Medulla oblongata (tissue), 1 donor: ENCODE data around the gene MYL6B.
A peak's percentile ranks its signal among the peaks of the same experiment; 100 is the strongest.
"Not testable (repeated sequence)": the region's sequence is repeated elsewhere in the genome, so short reads cannot be mapped to it uniquely, and the experiment has no call there.

ENCODE experiments used
- DNase-seq: peaks from one replicate; pipeline ENCODE4 v3.0.0-alpha.2; 2015; ENCODE audit errors: extremely low spot score

MYL6B gene

DNA sequence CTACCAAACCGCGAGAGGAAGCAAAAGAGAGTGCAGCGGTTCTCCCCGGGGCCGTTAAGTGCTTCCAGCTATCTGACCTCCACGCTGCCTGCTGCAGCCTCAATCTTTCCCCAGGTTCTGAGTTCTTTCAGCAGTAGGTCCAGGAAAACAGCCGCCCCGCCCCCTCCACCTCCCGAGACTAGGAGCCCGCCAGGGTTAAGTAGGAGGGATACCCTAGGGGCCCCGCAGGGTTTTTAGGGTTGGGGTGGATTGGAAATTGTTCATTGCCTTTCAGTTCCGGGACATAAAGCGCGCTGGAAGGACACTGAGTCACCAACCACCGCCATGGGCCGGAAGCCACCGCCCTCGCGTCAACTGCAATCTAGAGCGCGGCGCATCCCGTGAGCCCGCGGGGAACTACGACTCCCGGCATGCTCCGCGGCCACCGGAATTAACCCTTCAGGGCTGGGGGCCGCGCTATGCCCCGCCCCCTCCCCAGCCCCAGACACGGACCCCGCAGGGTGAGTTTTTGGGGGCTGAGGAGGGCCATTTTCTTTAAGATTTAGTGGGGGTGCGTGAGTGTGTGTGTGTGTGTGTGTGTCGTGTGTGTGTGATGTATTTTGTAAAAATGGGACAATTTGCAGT, at the start of gene MYL6B:
MYL6B (plus strand) TSS at position 456 of the 624 bp plus-strand sequence. CDS start 1,332 bp downstream, outside the sequence.
- peak; percentile 92 for DNase-seq

DNA sequence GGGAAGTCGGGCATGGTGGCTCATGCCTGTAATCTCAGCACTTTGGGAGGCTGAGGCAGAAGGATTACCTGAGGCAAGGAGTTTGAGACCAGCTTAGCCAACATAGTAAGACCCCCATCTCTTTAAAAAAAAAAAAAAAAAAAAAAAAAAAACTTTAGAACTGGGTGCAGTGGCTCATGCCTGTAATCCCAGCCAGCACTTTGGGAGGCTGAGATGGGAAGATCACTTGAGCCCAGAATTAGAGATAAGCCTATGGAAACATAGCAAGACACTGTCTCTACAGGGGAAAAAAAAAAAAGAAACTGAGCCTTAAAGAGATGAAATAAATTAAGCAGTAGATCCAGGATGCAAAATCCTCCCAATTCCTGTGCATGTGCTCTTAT, 49.7 kb upstream of the MYL6B start:
- no peak for DNase-seq

- DNase-seq, result no peak
Measured at GRCh38 chr12:56103066-56103711, 49.2 kb upstream of the MYL6B start.

GRCh38 chr12:56103823-56104108, 48.6 kb upstream of the MYL6B start:
- peak; percentile 29 for DNase-seq

DNA sequence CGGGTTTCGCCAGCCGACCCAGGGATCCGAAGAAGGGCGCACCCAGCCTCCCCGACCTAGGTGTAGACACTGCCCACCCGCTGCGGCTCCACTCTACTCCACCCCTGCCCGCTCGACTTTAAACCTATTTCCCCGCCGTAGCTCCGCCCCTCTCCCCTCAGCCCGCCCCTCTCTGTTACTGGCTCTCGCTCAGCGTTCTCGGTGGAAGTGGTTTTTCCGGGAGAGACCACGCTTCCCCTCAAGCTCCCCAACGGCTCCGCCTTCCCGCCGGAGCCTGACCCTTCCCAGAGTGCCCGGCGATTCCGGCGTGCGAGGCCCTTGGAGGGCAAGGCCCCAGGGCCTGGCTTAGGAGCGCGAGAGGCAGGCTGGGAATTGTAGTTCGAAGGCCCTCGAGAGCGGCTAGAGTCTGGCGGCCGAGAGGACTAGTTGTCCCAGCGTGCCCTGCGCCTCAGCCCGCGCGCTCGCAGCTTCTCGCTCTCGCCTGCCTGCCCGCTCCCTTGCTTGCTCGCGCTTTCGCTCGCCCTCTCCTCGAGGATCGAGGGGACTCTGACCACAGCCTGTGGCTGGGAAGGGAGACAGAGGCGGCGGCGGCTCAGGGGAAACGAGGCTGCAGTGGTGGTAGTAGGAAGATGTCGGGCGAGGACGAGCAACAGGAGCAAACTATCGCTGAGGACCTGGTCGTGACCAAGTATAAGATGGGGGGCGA, 48.1 kb upstream of the MYL6B start, which contains the start of gene PA2G4:
PA2G4 (plus strand) TSS at position 451 of the 706 bp plus-strand sequence; CDS start at position 630, 179 bp downstream.
- DNase-seq, result peak; percentile 99

DNA sequence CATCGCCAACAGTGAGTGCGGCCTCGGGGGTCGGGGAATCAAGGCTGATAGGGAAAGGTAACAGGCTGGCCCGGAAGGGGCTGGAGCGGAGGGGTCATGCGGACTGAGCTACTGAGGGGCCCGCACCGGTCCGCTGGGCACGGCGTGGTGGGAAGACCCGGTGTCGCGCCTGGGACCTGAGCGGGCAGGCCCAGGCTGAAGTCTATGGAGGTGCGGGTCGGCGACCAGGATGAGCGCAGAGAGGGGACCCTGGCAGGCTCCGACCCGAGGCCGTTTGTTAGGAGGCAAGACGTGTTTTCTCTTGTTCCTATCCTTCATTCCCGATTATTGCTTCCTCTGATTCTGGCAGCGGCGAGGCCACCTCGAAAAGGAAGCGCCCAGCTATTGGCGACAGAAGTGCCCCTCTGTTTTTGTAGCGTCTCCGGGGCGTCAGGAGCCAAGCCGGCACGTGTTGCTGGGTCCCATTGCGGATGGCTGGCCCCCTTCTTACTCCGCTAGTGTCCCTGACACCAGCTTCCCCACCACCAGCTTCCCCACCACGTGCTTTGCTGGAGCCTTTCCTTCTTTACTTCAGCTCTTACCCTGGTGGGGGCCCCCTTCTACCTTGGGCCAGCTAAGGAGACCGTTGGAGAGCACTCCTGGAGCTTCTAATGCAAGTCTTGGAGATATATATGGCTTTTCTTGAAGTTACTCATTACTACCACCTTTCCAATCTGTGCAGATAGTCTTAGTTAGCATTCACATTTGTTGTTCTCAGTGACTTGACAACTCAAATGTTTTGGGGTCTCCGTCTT, 47.4 kb upstream of the MYL6B start:
- no peak for DNase-seq

GRCh38 chr12:56105609-56105902, 46.8 kb upstream of the MYL6B start:
- no peak for DNase-seq

DNA sequence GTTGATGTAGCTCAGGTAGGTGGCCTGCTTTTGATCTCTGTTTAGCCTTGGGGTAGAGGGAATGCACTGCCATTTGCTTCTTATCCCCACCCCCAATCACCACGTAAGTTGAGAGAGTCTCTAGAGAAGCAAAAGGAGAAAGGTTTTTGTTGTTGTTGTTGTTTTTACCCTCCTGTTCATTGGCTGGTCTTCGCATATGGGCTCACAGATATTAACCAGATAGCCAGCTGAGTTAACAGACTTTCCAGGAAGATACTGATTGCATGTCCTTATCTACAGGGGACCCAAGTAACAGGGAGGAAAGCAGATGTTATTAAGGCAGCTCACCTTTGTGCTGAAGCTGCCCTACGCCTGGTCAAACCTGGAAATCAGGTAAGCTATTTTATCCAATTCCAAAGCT, 45.1 kb upstream of the MYL6B start:
- no peak for DNase-seq

DNA sequence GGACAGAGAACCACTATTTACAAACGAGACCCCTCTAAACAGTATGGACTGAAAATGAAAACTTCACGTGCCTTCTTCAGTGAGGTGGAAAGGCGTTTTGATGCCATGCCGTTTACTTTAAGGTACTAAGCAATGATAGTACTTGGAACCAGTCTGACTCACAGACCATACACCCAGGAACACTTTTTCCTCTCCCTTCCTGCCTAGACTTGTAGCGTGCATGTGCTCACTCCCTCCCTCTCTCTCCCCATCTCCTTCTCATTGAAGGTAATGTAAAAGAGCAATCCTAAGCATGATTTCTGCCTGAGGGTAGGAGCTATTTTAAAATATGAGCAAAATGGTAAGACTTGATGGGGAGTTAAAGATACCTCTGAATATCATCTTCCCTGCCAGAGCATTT, 41.8 kb upstream of the MYL6B start:
- no peak for DNase-seq

DNA sequence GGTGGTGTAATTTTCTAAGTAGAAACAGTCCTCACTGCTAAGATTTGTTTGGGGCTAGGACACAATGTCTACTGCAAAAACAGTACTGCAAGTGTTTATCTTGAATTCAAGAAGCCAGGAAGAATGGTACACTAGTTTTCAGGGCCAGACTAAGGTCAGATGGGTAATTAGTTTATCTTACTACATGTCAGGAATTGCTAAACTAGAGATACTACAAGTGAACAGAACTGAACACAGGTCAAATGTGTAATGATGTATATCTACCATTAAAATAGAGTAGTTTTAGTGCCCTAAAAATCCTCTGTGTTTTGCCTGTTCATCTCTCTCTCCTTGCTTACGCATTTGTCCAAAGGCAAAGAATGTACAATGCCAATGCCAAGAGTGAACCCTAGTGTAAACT, 38.3 kb upstream of the MYL6B start:
- DNase-seq, result no peak

DNA sequence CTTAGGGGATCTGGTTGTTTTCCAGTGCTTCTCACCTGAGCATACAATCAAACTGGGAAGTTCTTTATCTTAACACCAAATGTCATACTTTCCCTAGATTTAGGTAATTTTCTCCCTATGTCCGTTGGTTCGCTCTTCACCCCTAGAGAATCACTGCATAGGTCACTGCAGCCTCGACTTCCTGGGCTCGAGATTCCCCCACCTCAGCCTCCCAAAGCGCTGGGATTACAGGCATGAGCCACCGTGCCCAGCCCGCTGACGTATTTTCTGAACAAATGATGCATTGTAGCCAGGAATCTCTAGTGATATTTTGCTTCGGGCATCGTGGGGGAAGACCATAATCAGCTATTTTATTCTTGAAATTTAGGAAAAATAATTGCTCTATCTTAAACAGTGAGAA, 37.1 kb upstream of the MYL6B start:
- peak; percentile 28 for DNase-seq

DNA sequence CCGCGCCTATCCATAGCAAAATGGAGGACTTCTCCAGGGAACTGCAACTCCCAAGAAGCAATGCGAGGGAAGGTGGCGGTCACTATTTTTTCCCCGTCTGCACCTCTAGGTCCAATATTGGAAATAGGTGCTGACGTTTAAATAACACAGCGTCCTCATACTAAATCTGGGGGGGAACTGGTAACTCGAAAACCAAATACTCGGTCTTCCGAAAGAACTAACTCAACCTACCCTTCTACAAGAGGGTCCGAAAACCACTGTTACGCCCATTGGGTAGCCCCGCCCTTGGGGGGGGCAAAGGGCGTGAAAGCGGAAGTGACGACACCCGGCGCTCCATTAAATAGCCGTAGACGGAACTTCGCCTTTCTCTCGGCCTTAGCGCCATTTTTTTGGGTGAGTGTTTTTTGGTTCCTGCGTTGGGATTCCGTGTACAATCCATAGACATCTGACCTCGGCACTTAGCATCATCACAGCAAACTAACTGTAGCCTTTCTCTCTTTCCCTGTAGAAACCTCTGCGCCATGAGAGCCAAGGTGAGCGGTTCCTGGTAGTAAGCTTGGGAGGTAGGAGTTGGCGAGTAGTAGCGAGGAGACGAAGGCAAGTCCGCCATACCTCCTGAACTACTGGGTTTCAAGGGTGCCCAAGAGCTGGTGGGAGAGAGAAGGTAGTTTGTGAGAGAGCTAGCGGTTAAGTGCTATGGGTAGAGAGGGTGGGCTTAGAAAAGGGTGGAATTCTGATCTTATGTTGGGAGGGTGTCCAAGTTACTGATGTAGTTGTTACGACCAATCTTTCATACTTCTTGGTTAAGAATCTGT, 35.9 kb upstream of the MYL6B start, which contains the start of gene RPL41:
RPL41 (plus strand) TSS at position 367 of the 815 bp plus-strand sequence.
- DNase-seq, result peak; percentile 98

GRCh38 chr12:56117082-56117706, 35.2 kb upstream of the MYL6B start:
- not testable (repeated sequence) for DNase-seq

DNA sequence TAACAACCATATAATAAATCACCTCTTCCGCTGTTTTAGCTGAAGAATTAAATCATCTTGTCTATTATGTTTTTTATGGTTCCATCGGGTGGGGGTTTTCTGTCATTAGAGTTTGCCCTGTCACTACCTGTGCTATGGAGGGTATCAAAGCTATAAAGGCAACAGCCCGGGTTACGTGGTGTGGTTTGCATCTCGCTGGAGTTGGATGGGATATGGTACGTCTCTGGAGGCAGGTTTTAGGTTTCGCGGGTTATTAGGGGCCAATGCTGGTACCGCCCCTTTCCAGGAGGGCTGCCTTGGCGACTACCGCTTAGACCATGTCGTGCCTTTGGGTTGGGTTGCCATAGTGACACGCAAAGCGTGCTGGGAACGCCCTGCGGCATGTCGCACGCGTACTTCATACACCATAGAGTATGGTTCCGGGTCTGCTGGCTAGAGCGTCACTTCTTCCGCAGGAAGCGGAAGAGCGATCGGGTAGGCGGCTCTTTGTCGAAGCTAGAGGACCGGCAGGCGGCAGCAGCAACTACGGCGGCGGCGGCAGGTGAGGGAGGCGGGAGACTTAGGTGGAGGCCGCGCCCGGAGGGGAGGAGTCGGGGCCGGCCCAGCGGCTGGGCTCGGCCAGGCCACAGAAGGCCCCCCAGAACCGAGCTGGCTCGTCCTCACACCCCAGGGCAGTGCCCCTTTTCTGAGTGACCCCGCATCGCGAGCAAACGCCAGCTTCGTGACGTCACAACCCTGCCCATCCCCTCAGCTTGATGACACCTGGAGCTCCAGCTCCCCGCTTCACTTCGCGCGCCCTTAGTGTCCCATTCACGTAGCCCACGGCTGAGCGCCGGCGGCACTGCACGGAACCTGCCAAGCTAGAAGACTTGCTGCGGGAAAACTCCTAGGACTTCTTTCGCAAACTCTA, 34.4 kb upstream of the MYL6B start, which contains the start of gene ZC3H10:
ZC3H10 (plus strand) TSS at position 489 of the 910 bp plus-strand sequence. CDS start 2,297 bp downstream, outside the sequence.
- DNase-seq, result peak; percentile 99

GRCh38 chr12:56118688-56119357, 33.6 kb upstream of the MYL6B start:
- DNase-seq, result no peak

GRCh38 chr12:56119361-56119796, 33.0 kb upstream of the MYL6B start:
- DNase-seq, result peak; percentile 91

- no peak for DNase-seq
Measured at GRCh38 chr12:56120158-56120846, 32.1 kb upstream of the MYL6B start.

GRCh38 chr12:56121204-56121870, 31.1 kb upstream of the MYL6B start:
- DNase-seq, result no peak
